ENCODE data around the gene KRTAP10-8. TPM values are rescaled to one million over a fixed set of nuclear protein-coding genes. Genes with fewer than 3 reads are reported as not detected.

The KRTAP10-8 gene
- polyA plus RNA-seq, 1 donor from 2014 or later = not detected

GRCh38 chr21:44632067-44632466, 20.2 kb downstream of the KRTAP10-8 start:
- Histone ChIP-seq H4K20me1 (ENCODE audit: insufficient read depth) (no peaks in the 10 kb centered on the region), H3K4me3 (ENCODE audit: low read length) (no peak overlapping the region), H3K27ac (ENCODE audit: low read length) (no peak overlapping the region), H3K9ac (ENCODE audit: low read length) (no peak overlapping the region), H3K9me3 (ENCODE audit: low read length) (peaks cover 4% of the 10 kb centered on the region), H3K4me2 (ENCODE audit: low read length) (no peak overlapping the region), H3K9me2 (ENCODE audit: insufficient read depth, low read length) (no peaks in the 10 kb centered on the region), H2AFZ (ENCODE audit: low read depth, low read length) (no peak overlapping the region), H3K27me3 (ENCODE audit: insufficient read depth, low read depth, low read length) (no peaks in the 10 kb centered on the region), H3K79me2 (replicated peaks; ENCODE audit: insufficient read depth, low read length) (no peaks in the 10 kb centered on the region), H3K36me3 (ENCODE audit: insufficient read depth, low read length) (no peaks in the 10 kb centered on the region), H3F3A (ENCODE audit: insufficient read depth, low read length, poor library complexity, severe bottlenecking) (no peaks in the 10 kb centered on the region)
- no peak for TF ChIP-seq REST (IDR thresholded peaks at IDR 0.05; ENCODE audit: borderline replicate concordance)
- TF ChIP-seq TAF1 (IDR thresholded peaks at IDR 0.05; ENCODE audit: low read depth) = no peak
- no peak for TF ChIP-seq CTCF (IDR thresholded peaks at IDR 0.05; ENCODE audit: poor library complexity, severe bottlenecking)
- no peak for TF ChIP-seq EZH2 (IDR thresholded peaks at IDR 0.05; ENCODE audit: borderline replicate concordance, insufficient read depth, low read length, poor library complexity, severe bottlenecking)
- TF ChIP-seq RAD21 (conservative IDR thresholded peaks at IDR 0.05) = no peak
- TF ChIP-seq POLR2AphosphoS5 (IDR thresholded peaks at IDR 0.05) = no peak
- no peak for TF ChIP-seq SMC3 (conservative IDR thresholded peaks at IDR 0.05; ENCODE audit: poor library complexity)
- TF ChIP-seq EP300 (conservative IDR thresholded peaks at IDR 0.05; ENCODE audit: poor library complexity, severe bottlenecking) = no peak
- TF ChIP-seq MXI1 (conservative IDR thresholded peaks at IDR 0.05; ENCODE audit: poor library complexity, severe bottlenecking) = no peak

GRCh38 chr21:44636209-44637017, 24.5 kb downstream of the KRTAP10-8 start:
- Histone ChIP-seq H3K9me2 (ENCODE audit: insufficient read depth, low read length) (no peaks in the 10 kb centered on the region), H3K79me2 (replicated peaks; ENCODE audit: insufficient read depth, low read length) (no peaks in the 10 kb centered on the region), H3K4me3 (ENCODE audit: low read length) (no peak overlapping the region), H3K4me2 (ENCODE audit: low read length) (no peak overlapping the region), H2AFZ (ENCODE audit: low read depth, low read length) (no peak overlapping the region), H3K9ac (ENCODE audit: low read length) (no peak overlapping the region), H3K27me3 (ENCODE audit: insufficient read depth, low read depth, low read length) (no peaks in the 10 kb centered on the region), H3K36me3 (ENCODE audit: insufficient read depth, low read length) (no peaks in the 10 kb centered on the region), H4K20me1 (ENCODE audit: insufficient read depth) (no peaks in the 10 kb centered on the region), H3K27ac (ENCODE audit: low read length) (no peak overlapping the region), H3K9me3 (ENCODE audit: low read length) (peaks cover 7% of the 10 kb centered on the region), H3F3A (ENCODE audit: insufficient read depth, low read length, poor library complexity, severe bottlenecking) (no peaks in the 10 kb centered on the region)
- TF ChIP-seq MXI1 (conservative IDR thresholded peaks at IDR 0.05; ENCODE audit: poor library complexity, severe bottlenecking) (no peak), REST (IDR thresholded peaks at IDR 0.05; ENCODE audit: borderline replicate concordance) (no peak), EP300 (conservative IDR thresholded peaks at IDR 0.05; ENCODE audit: poor library complexity, severe bottlenecking) (no peak), POLR2AphosphoS5 (IDR thresholded peaks at IDR 0.05) (no peak), RAD21 (conservative IDR thresholded peaks at IDR 0.05) (no peak), TAF1 (IDR thresholded peaks at IDR 0.05; ENCODE audit: low read depth) (no peak), CTCF (IDR thresholded peaks at IDR 0.05; ENCODE audit: poor library complexity, severe bottlenecking) (no peak), SMC3 (conservative IDR thresholded peaks at IDR 0.05; ENCODE audit: poor library complexity) (no peak), EZH2 (IDR thresholded peaks at IDR 0.05; ENCODE audit: borderline replicate concordance, insufficient read depth, low read length, poor library complexity, severe bottlenecking) (no peak)
